Measurements from ENCODE around the gene SYT5.

GRCh38 chr19:55166530-55167268 lies 13.4 kb downstream of the SYT5 start, which contains the start of gene DNAAF3:
- TF ChIP-seq POLR2AphosphoS5 (IDR thresholded peaks at IDR 0.05; ENCODE audit: low read depth, low read length): peak; percentile 77
- no peak; the same call in 1 of the 2 replicates for TF ChIP-seq TAF1 (IDR thresholded peaks at IDR 0.05; ENCODE audit: borderline replicate concordance, insufficient read depth, low read length)
- no peak for TF ChIP-seq REST (IDR thresholded peaks at IDR 0.05; ENCODE audit: insufficient read depth in 1 of 2, low read depth in 2 of 2, low read length in 2 of 2)
- TF ChIP-seq SIN3A (IDR thresholded peaks at IDR 0.05; ENCODE audit: borderline replicate concordance, insufficient read depth, low read length): peak; percentile 90; the same call in 1 of the 2 replicates

Data from PFSK-1 (cell line).